HepG2 (cell line): Measurements from ENCODE around the gene FBXO2. TPM values are rescaled to one million over a fixed set of nuclear protein-coding genes. Genes with fewer than 3 reads are reported as not detected.

Source experiments
- KMT2B ChIP-seq: IDR thresholded peaks from 2 replicates; pipeline ENCODE4 v1.6.1; 2016; ENCODE audit warnings: missing genetic modification reagents, missing compliant biosample characterization
- NFIC ChIP-seq: IDR thresholded peaks from 2 replicates; pipeline ENCODE4 v1.6.1; 2012; ENCODE audit warnings: mild to moderate bottlenecking, low read length, inconsistent platforms
- RBFOX2 ChIP-seq: fragments of 200-400 bp; formaldehyde crosslinking; IDR thresholded peaks from 2 replicates; pipeline ENCODE4 v1.6.1; 2017; ENCODE audit warnings: low read depth, mild to moderate bottlenecking, low read length
- STAG1 ChIP-seq: sonication (generic); formaldehyde crosslinking; IDR thresholded peaks from 2 replicates; pipeline ENCODE4 v1.4.0; 2020; ENCODE audit warnings: missing genetic modification reagents
- TAF15 ChIP-seq: fragments of 200-400 bp; formaldehyde crosslinking; IDR thresholded peaks from one replicate; pipeline ENCODE4 v1.6.1; 2018; ENCODE audit warnings: mild to moderate bottlenecking, low read depth, low read length; ENCODE audit not compliant: poor library complexity, severe bottlenecking
- TBX3 ChIP-seq: fragments of 450-650 bp; IDR thresholded peaks from 2 replicates; pipeline ENCODE4 v1.6.1; 2017; ENCODE audit warnings: antibody characterized with exemption, mild to moderate bottlenecking, inconsistent platforms, borderline replicate concordance
- ZNF430 ChIP-seq: sonication (generic); formaldehyde crosslinking; IDR thresholded peaks from 2 replicates; pipeline ENCODE4 v1.9.0; 2021; ENCODE audit warnings: mild to moderate bottlenecking, missing genetic modification reagents
- ZNF563 ChIP-seq: sonication (generic); formaldehyde crosslinking; IDR thresholded peaks from 2 replicates; pipeline ENCODE4 v1.8.0; 2022; ENCODE audit warnings: mild to moderate bottlenecking, moderate library complexity, missing genetic modification reagents
- ZNF660 ChIP-seq: sonication (generic); formaldehyde crosslinking; IDR thresholded peaks from 2 replicates; pipeline ENCODE4 v1.5.1; 2020; ENCODE audit warnings: mild to moderate bottlenecking, low read depth, missing genetic modification reagents, borderline replicate concordance
- ZNF777 ChIP-seq: sonication (generic); formaldehyde crosslinking; IDR thresholded peaks from 2 replicates; pipeline ENCODE4 v1.4.0; 2020; ENCODE audit warnings: missing genetic modification reagents
- ZNF878 ChIP-seq: sonication (generic); formaldehyde crosslinking; IDR thresholded peaks from 2 replicates; pipeline ENCODE4 v1.8.1; 2023; ENCODE audit warnings: mild to moderate bottlenecking, missing genetic modification reagents, moderate library complexity
- polyA plus RNA-seq, 8 experiments: library from polyadenylated mRNA; depleted of rRNA in 3 of 8; stranded (reverse) in 7 of 8; unstranded in 1 of 8; fragments of >200 nt; fragmentation: Illumina TruSeq in 4 of 8; extraction: Trizol in 4 of 8; gene quantifications; 2 replicates each; pipeline versions ENCODE4 v1.2.1 to v1.2.3, GENCODE V29; 2011 to 2016; ENCODE audit warnings: low read depth in 4 of 8, missing spikeins in 1 of 8, mixed read lengths in 1 of 8; ENCODE audit not compliant: insufficient read depth in 1 of 8
- total RNA-seq, 5 experiments: library from RNA; depleted of rRNA; stranded (reverse); fragments of >200 nt; fragmentation: Illumina TruSeq; extraction: Trizol; gene quantifications; 2 replicates each; pipeline ENCODE4 v1.2.3, GENCODE V29; 2016; ENCODE audit warnings: low read depth in 1 of 5
- TF ChIP-seq, protein P1 (sequence below): sonication (generic); formaldehyde crosslinking; IDR thresholded peaks from 2 replicates; pipeline ENCODE4 v1.4.0; 2020; ENCODE audit warnings: missing genetic modification reagents

Gene FBXO2
- total and polyA plus RNA-seq, 2 of the 13 experiments (the other 11 are each of a cell fraction or from before 2014, with no cell fraction given), result 79.3 to 112 TPM

DNA sequence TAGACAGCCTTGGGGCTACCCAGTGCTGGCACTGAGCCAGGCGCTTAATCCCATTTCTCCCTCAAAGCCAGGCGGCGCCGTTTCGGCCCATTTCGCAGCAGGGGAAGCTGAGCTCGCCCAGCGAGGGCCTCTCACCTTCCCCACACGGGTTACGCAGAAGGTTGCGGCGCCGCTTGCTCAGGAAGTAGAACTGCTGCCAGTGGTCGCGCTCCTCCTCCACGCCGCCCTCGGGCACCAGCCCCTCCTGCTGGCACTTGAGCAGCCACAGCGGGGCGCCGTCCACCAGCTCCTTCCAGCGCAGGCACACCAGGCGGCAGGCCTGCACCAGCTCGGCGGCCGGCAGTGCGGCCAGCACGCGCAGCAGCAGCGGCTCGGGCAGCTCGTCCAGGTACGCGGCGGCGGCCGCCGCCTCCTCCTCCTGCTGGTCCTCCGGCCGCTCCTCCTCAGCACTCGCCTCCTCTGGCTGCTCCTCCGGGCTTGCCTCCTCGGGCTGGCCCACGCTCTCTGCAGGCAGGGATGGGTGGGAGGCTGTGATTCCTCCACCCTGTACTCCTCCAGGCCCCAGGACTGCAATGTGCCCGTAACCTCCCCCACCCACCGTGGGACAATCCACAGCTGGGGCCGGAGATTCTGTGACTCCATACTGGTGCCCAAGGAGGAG lies 3.8 kb downstream of the FBXO2 start (continued):
- TF ChIP-seq, protein P1, sequence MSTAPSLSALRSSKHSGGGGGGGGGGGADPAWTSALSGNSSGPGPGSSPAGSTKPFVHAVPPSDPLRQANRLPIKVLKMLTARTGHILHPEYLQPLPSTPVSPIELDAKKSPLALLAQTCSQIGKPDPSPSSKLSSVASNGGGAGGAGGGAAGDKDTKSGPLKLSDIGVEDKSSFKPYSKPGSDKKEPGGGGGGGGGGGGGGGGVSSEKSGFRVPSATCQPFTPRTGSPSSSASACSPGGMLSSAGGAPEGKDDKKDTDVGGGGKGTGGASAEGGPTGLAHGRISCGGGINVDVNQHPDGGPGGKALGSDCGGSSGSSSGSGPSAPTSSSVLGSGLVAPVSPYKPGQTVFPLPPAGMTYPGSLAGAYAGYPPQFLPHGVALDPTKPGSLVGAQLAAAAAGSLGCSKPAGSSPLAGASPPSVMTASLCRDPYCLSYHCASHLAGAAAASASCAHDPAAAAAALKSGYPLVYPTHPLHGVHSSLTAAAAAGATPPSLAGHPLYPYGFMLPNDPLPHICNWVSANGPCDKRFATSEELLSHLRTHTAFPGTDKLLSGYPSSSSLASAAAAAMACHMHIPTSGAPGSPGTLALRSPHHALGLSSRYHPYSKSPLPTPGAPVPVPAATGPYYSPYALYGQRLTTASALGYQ (CRISPR knock-in tag), result no peak
- TF ChIP-seq ZNF430 (CRISPR knock-in tag) (no peak), ZNF878 (CRISPR knock-in tag) (no peak), ZNF563 (CRISPR knock-in tag) (no peak), ZNF777 (CRISPR knock-in tag) (no peak), ZNF660 (CRISPR knock-in tag) (no peak), KMT2B (no peak), NFIC (no peak), STAG1 (0 out of 2 replicates have a peak, but pooled peaks have one; percentile 11), RBFOX2 (peak; percentile 75), TAF15 (no peak), TBX3 (no peak)
- TF ChIP-seq, all 625 proteins: peak for 7
